ENCODE results near the gene WFIKKN2.

GRCh38 chr17:50841949-50842354, 6.6 kb downstream of the WFIKKN2 start:
- TF ChIP-seq CTCF (IDR thresholded peaks at IDR 0.05 in 2 of 3, conservative IDR thresholded peaks at IDR 0.05 in 1 of 3; ENCODE audit: borderline replicate concordance in 1 of 3, insufficient read depth in 1 of 3, low read depth in 2 of 3, low read length in 2 of 3) (peak; percentile 94 to 97 (median 97)), CEBPB (IDR thresholded peaks at IDR 0.05; ENCODE audit: low read depth) (no peak), REST (IDR thresholded peaks at IDR 0.05; ENCODE audit: low read depth) (no peak), POLR2A (IDR thresholded peaks at IDR 0.05; ENCODE audit: borderline replicate concordance, extremely low read depth, insufficient read depth, insufficient read length) (no peak), MAX (IDR thresholded peaks at IDR 0.05) (no peak), ATF3 (IDR thresholded peaks at IDR 0.05) (no peak), EZH2phosphoT487 (IDR thresholded peaks at IDR 0.05; ENCODE audit: borderline replicate concordance) (no peak), EZH2 (IDR thresholded peaks at IDR 0.05) (no peak), ZNF274 (IDR thresholded peaks at IDR 0.05; ENCODE audit: low read depth, low read length) (no peak), JUND (IDR thresholded peaks at IDR 0.05) (no peak), RAD21 (IDR thresholded peaks at IDR 0.05; ENCODE audit: low read depth) (peak; percentile 96)
